Measurements from ENCODE around the gene BATF3.

DNA sequence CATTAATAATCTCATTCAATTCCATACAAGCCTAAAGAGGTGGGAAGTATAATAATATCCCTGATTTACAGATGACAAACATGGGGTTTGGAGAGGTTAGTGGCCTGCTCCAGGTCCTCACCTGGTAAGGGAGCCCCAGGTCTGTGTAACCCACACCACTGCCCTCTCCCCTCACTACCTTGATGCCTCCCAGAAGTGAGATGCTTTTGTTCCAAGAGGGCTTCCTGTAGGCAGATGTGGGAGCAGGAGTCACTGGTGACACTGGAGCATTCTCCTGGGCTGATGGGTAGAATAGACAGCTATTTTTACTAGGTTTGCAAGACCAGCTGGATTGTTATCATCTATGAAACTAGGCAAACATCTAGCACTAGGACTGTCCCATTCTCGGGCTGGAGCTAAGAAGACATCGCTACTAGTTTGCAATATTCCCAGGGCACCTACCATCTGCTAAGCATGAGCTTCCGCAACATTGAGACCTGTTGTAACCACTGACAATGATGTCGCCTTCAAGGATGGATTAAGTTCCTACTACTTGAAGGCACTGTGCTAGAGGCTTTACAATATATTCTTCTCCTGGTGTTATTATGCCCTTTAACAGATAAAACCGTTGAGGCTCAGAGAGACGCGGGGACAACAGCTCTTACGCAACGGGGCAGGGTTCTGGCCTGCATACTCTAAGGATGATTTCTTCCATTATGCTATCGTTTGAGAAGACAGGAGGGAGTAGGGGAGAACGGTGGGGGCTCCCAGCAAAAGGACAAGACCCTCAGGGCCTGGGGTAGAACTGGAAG lies 35.0 kb downstream of the BATF3 start:
- TF ChIP-seq, protein P1, sequence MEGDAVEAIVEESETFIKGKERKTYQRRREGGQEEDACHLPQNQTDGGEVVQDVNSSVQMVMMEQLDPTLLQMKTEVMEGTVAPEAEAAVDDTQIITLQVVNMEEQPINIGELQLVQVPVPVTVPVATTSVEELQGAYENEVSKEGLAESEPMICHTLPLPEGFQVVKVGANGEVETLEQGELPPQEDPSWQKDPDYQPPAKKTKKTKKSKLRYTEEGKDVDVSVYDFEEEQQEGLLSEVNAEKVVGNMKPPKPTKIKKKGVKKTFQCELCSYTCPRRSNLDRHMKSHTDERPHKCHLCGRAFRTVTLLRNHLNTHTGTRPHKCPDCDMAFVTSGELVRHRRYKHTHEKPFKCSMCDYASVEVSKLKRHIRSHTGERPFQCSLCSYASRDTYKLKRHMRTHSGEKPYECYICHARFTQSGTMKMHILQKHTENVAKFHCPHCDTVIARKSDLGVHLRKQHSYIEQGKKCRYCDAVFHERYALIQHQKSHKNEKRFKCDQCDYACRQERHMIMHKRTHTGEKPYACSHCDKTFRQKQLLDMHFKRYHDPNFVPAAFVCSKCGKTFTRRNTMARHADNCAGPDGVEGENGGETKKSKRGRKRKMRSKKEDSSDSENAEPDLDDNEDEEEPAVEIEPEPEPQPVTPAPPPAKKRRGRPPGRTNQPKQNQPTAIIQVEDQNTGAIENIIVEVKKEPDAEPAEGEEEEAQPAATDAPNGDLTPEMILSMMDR (IDR thresholded peaks at IDR 0.05), result no peak
- TF ChIP-seq POLR2AphosphoS5 (IDR thresholded peaks at IDR 0.05; ENCODE audit: insufficient read depth in 1 of 2, low read depth in 1 of 2), result no peak

All from vagina (tissue), 2 donors.